Measurements from ENCODE around the gene HOGA1. TPM values are rescaled to one million over a fixed set of nuclear protein-coding genes. Genes with fewer than 3 reads are reported as not detected.
A peak's percentile ranks its signal among the peaks of the same experiment; 100 is the strongest.

The HOGA1 gene
- total and polyA plus RNA-seq, 2 of the 13 experiments (the other 11 are each of a cell fraction or from before 2014, with no cell fraction given), result 7.6 to 19.5 TPM

DNA sequence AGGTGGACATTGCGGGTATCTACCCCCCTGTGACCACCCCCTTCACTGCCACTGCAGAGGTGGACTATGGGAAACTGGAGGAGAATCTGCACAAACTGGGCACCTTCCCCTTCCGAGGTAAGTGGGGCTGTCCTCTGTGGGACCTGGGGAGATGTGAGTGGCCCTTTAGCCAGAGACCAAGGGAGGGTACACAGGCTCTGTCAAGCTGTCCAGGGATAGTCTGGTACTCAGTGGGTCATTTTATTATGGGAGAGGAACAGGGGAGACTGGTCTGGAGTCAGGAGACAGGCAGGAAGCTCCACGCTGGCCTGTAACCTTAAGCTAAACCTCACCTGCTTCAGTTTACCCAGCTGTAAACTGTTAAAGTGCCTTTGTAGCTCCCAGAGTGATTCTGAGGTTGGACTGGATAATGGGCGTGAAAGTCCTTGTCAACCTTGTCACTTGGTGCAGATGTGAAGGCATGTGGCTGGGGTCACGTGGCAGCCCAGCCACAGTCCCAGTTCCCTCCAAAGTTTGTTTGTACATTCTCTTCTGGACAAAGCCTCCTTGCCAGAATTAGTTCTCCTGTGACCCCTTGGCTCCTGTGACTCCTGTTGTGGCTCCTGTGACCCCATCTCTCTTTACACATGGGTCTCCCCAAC lies 729 bp downstream of the HOGA1 start (continued):
- TF ChIP-seq, protein P1, sequence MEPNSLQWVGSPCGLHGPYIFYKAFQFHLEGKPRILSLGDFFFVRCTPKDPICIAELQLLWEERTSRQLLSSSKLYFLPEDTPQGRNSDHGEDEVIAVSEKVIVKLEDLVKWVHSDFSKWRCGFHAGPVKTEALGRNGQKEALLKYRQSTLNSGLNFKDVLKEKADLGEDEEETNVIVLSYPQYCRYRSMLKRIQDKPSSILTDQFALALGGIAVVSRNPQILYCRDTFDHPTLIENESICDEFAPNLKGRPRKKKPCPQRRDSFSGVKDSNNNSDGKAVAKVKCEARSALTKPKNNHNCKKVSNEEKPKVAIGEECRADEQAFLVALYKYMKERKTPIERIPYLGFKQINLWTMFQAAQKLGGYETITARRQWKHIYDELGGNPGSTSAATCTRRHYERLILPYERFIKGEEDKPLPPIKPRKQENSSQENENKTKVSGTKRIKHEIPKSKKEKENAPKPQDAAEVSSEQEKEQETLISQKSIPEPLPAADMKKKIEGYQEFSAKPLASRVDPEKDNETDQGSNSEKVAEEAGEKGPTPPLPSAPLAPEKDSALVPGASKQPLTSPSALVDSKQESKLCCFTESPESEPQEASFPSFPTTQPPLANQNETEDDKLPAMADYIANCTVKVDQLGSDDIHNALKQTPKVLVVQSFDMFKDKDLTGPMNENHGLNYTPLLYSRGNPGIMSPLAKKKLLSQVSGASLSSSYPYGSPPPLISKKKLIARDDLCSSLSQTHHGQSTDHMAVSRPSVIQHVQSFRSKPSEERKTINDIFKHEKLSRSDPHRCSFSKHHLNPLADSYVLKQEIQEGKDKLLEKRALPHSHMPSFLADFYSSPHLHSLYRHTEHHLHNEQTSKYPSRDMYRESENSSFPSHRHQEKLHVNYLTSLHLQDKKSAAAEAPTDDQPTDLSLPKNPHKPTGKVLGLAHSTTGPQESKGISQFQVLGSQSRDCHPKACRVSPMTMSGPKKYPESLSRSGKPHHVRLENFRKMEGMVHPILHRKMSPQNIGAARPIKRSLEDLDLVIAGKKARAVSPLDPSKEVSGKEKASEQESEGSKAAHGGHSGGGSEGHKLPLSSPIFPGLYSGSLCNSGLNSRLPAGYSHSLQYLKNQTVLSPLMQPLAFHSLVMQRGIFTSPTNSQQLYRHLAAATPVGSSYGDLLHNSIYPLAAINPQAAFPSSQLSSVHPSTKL (CRISPR knock-in tag; IDR thresholded peaks at IDR 0.05), result 0 out of 2 replicates have a peak, but pooled peaks have one; percentile 16
- TF ChIP-seq ZNF574 (CRISPR knock-in tag; IDR thresholded peaks at IDR 0.05), result peak; percentile 65
- 0 out of 2 replicates have a peak, but pooled peaks have one; percentile 37 for TF ChIP-seq MXD4 (CRISPR knock-in tag; IDR thresholded peaks at IDR 0.05)
- TF ChIP-seq THRA (CRISPR knock-in tag; IDR thresholded peaks at IDR 0.05; ENCODE audit: borderline replicate concordance), result 0 out of 2 replicates have a peak, but pooled peaks have one; percentile 28
- TF ChIP-seq ZNF441 (CRISPR knock-in tag; IDR thresholded peaks at IDR 0.05; ENCODE audit: borderline replicate concordance), result peak; percentile 48; the same call in 1 of the 2 replicates
- TF ChIP-seq SIN3A (IDR thresholded peaks at IDR 0.05; ENCODE audit: borderline replicate concordance, low read depth, low read length), result 0 out of 2 replicates have a peak, but pooled peaks have one; percentile 31
- 0 out of 2 replicates have a peak, but pooled peaks have one; percentile 20 for TF ChIP-seq SIX1 (CRISPR knock-in tag; IDR thresholded peaks at IDR 0.05; ENCODE audit: borderline replicate concordance)
- TF ChIP-seq CHD4 (IDR thresholded peaks at IDR 0.05; ENCODE audit: borderline replicate concordance, low read length), result no peak
- 0 out of 2 replicates have a peak, but pooled peaks have one; percentile 18 for TF ChIP-seq FOSL2 (CRISPR knock-in tag; IDR thresholded peaks at IDR 0.05)
- no peak for TF ChIP-seq ZNF773 (CRISPR knock-in tag; IDR thresholded peaks at IDR 0.05; ENCODE audit: borderline replicate concordance)
- TF ChIP-seq ZNF800 (CRISPR knock-in tag; IDR thresholded peaks at IDR 0.05), result peak; percentile 62; the same call in 1 of the 2 replicates
- TF ChIP-seq ZNF572 (CRISPR knock-in tag; IDR thresholded peaks at IDR 0.05), result 0 out of 2 replicates have a peak, but pooled peaks have one; percentile 73
- TF ChIP-seq TMF1 (CRISPR knock-in tag; IDR thresholded peaks at IDR 0.05; ENCODE audit: low read depth), result peak; percentile 51; the same call in 1 of the 2 replicates
- TF ChIP-seq, protein P2, sequence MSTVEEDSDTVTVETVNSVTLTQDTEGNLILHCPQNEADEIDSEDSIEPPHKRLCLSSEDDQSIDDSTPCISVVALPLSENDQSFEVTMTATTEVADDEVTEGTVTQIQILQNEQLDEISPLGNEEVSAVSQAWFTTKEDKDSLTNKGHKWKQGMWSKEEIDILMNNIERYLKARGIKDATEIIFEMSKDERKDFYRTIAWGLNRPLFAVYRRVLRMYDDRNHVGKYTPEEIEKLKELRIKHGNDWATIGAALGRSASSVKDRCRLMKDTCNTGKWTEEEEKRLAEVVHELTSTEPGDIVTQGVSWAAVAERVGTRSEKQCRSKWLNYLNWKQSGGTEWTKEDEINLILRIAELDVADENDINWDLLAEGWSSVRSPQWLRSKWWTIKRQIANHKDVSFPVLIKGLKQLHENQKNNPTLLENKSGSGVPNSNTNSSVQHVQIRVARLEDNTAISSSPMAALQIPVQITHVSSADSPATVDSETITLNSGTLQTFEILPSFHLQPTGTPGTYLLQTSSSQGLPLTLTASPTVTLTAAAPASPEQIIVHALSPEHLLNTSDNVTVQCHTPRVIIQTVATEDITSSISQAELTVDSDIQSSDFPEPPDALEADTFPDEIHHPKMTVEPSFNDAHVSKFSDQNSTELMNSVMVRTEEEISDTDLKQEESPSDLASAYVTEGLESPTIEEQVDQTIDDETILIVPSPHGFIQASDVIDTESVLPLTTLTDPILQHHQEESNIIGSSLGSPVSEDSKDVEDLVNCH (CRISPR knock-in tag; IDR thresholded peaks at IDR 0.05), result no peak
- peak; percentile 84; the same call in 1 of the 2 replicates for TF ChIP-seq SMYD3 (CRISPR knock-in tag; IDR thresholded peaks at IDR 0.05)

Measured in HepG2 (cell line).